ENCODE data around the gene TEX19. TPM values are rescaled to one million over a fixed set of nuclear protein-coding genes. Genes with fewer than 3 reads are reported as not detected.
"Not testable (repeated sequence)": the region's sequence is repeated elsewhere in the genome, so short reads cannot be mapped to it uniquely, and the experiment has no call there.

Gene TEX19
- total RNA-seq, 3 donors from 2014 or later (not counting 1 experiment from before 2014, with no cell fraction given), result not detected

DNA sequence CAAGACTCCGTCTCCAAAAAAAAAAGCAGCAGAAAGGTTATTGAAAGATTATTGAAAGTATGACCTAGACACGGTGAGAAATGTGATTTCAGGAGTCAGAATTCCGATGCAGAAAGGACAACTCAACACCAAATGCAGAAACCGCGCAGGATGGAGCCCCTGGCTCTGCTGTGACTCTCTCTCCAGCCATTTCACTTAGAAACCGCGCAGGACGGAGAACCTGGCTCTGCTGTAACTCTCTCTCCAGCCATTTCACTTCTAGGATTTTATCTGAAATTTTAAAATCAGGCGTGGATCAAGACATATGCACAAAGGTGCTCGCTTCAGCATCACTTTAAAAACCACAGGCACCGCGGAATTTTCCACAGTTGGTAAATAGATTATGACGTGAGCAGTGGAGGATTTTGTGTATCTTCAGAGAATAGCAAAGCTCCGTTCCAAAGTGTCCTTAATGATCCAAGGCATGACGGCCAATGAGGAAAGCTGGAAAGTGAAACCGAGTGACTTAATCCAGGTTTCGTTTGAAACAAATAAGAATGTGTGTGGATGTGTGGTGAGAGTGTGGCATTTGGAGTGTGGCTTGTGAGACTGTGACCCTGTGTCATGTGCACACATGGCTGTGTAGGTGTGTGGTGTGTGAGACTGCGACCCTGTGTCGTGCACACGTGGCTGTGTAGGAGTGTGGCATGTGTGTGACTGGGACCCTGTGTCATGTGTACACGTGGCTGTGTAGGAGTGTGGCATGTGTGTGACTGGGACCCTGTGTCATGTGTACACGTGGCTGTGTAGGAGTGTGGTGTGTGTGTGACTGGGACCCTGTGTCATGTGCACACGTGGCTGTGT, 22.0 kb downstream of the TEX19 start:
- H3K9me3 ChIP-seq (ENCODE audit: control insufficient read depth, insufficient read depth, low read length), result no peaks in the 10 kb centered on the region
- Mint-ChIP-seq H3K4me3 (no peak overlapping the region), H3K4me1 (peaks cover 8 to 13% of the 10 kb centered on the region in 2 donors), H3K27me3 (ENCODE audit: low read depth in 2 of 2) (peaks cover 9 to 20% of the 10 kb centered on the region in 2 donors), H3K27ac (no peak overlapping the region), H3K36me3 (no peaks in the 10 kb centered on the region), H3K9me3 (no peaks in the 10 kb centered on the region)
- intact Hi-C loops (cut with micrococcal nuclease), result no loop called here
- no peak overlapping the region for H3K4me3 ChIP-seq (ENCODE audit: low read length)
- TF ChIP-seq, protein P1, sequence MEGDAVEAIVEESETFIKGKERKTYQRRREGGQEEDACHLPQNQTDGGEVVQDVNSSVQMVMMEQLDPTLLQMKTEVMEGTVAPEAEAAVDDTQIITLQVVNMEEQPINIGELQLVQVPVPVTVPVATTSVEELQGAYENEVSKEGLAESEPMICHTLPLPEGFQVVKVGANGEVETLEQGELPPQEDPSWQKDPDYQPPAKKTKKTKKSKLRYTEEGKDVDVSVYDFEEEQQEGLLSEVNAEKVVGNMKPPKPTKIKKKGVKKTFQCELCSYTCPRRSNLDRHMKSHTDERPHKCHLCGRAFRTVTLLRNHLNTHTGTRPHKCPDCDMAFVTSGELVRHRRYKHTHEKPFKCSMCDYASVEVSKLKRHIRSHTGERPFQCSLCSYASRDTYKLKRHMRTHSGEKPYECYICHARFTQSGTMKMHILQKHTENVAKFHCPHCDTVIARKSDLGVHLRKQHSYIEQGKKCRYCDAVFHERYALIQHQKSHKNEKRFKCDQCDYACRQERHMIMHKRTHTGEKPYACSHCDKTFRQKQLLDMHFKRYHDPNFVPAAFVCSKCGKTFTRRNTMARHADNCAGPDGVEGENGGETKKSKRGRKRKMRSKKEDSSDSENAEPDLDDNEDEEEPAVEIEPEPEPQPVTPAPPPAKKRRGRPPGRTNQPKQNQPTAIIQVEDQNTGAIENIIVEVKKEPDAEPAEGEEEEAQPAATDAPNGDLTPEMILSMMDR (IDR thresholded peaks at IDR 0.05), result no peak
- H3K27ac ChIP-seq (ENCODE audit: low read length), result no peak overlapping the region
- H3K4me1 ChIP-seq (ENCODE audit: control insufficient read depth, insufficient read depth, low read length), result no peaks in the 10 kb centered on the region
- 71% methylated on average over 23 of the region's 23 CpGs for WGBS (ENCODE audit: insufficient coverage)
- no peak for ATAC-seq
- DNase-seq, result no peak
- H3K27me3 ChIP-seq (ENCODE audit: control insufficient read depth, insufficient read depth, low read length), result peaks cover 7% of the 10 kb centered on the region
- no peaks in the 10 kb centered on the region for H3K36me3 ChIP-seq (ENCODE audit: control insufficient read depth, insufficient read depth, low read length)

DNA sequence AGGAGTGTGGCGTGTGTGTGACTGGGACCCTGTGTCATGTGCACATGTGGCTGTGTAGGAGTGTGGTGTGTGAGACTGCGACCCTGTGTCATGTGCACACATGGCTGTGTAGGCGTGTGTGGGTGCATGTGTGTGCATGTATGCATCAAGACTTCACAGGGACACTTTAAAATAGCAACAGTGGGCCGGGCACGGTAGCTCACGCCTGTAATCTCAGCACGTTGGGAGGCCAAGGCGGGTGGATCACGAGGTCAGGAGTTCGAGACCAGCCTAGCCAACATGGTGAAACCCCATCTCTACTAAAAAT, 22.6 kb downstream of the TEX19 start:
- H3K9me3 ChIP-seq (ENCODE audit: control insufficient read depth, insufficient read depth, low read length); H3K27ac ChIP-seq (ENCODE audit: low read length); H3K4me1 ChIP-seq (ENCODE audit: control insufficient read depth, insufficient read depth, low read length); H3K36me3 Mint-ChIP-seq; H3K27ac Mint-ChIP-seq; H3K9me3 Mint-ChIP-seq; intact Hi-C loops (cut with micrococcal nuclease); H3K36me3 ChIP-seq (ENCODE audit: control insufficient read depth, insufficient read depth, low read length); DNase-seq; ATAC-seq; H3K4me3 ChIP-seq (ENCODE audit: low read length); H3K4me3 Mint-ChIP-seq: not testable (repeated sequence)
- peaks cover 11% of the 10 kb centered on the region for H3K27me3 ChIP-seq (ENCODE audit: control insufficient read depth, insufficient read depth, low read length)
- Mint-ChIP-seq H3K4me1 (peaks cover 8 to 13% of the 10 kb centered on the region in 2 donors), H3K27me3 (ENCODE audit: low read depth in 2 of 2) (peaks cover 9 to 23% of the 10 kb centered on the region in 2 donors)
- 80% methylated on average over 8 of the region's 10 CpGs for WGBS (ENCODE audit: insufficient coverage)

DNA sequence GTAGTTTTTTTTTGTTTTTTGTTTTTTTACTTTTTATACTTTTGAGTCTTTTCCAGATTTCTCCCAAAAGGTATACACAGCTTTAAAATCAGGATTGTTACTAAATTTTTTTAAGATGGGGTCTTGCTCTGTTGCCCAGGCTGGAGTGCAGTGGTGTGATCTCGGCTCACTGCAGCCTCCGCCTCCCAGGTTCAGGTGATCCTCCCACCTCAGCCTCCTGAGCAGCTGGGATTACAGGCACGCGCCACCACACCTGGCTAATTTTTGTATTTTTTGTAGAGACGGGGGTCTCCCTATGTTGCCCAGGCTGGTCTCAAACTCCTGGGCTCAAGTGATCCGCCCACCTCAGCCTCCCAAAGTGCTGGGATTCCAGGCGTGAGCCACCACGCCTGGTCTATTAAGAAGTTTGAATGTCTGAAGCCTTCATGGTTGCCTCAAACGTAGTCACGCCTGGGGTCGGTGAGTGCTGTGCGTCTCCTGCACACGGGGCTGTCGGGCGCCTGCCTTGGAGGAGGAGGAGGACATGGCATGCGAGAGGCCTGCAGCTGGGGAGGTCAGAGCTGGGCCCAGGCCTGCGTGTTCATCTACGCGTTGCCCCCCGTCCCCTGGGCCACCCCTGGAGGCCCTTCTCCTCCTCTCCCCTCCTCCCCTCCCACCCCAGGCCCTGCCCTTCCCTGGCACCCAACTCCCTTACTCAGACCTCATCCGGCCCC, 23.3 kb downstream of the TEX19 start:
- H3K36me3 ChIP-seq (ENCODE audit: control insufficient read depth, insufficient read depth, low read length); H3K27ac Mint-ChIP-seq; H3K27ac ChIP-seq (ENCODE audit: low read length); H3K9me3 Mint-ChIP-seq; H3K4me1 ChIP-seq (ENCODE audit: control insufficient read depth, insufficient read depth, low read length); ATAC-seq; H3K36me3 Mint-ChIP-seq; intact Hi-C loops (cut with micrococcal nuclease); H3K9me3 ChIP-seq (ENCODE audit: control insufficient read depth, insufficient read depth, low read length); H3K4me3 Mint-ChIP-seq; DNase-seq; H3K4me3 ChIP-seq (ENCODE audit: low read length): not testable (repeated sequence)
- Mint-ChIP-seq H3K27me3 (ENCODE audit: low read depth in 2 of 2) (peaks cover 9 to 20% of the 10 kb centered on the region in 2 donors), H3K4me1 (peaks cover 8 to 13% of the 10 kb centered on the region in 2 donors)
- peaks cover 15% of the 10 kb centered on the region for H3K27me3 ChIP-seq (ENCODE audit: control insufficient read depth, insufficient read depth, low read length)
- 91% methylated on average over 21 of the region's 21 CpGs for WGBS (ENCODE audit: insufficient coverage)

DNA sequence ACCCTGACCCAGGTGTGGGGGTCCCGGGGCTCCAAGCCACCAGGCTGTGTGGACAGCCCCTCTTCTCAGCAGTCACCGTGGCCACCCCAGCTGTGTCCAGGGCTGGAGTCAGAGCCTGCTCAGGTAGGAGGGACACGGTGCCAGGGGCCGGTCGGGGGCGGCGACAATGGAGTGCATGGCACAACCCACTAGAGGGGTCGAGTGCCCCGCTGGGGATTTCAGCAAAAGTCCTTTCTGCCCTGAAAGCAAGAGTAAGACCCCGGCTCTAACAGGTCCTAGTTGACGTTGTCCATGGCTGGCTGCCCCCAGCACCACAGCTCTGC, 23.8 kb downstream of the TEX19 start:
- no peaks in the 10 kb centered on the region for H3K9me3 Mint-ChIP-seq
- TF ChIP-seq, protein P1 (IDR thresholded peaks at IDR 0.05), result no peak
- DNase-seq (no peak), ATAC-seq (no peak)
- H3K27ac Mint-ChIP-seq, result no peak overlapping the region
- H3K4me1 Mint-ChIP-seq, result peaks cover 8 to 18% of the 10 kb centered on the region in 2 donors
- no peaks in the 10 kb centered on the region for H3K36me3 Mint-ChIP-seq
- 84% methylated on average over 11 of the region's 11 CpGs for WGBS (ENCODE audit: insufficient coverage)
- H3K27me3 Mint-ChIP-seq (ENCODE audit: low read depth in 2 of 2), result peaks cover 9 to 20% of the 10 kb centered on the region in 2 donors
- intact Hi-C loops (cut with micrococcal nuclease), result no loop called here
- no peak overlapping the region for H3K4me3 Mint-ChIP-seq
- Histone ChIP-seq H3K4me3 (ENCODE audit: low read length) (no peak overlapping the region), H3K36me3 (ENCODE audit: control insufficient read depth, insufficient read depth, low read length) (no peaks in the 10 kb centered on the region), H3K27me3 (ENCODE audit: control insufficient read depth, insufficient read depth, low read length) (peaks cover 15% of the 10 kb centered on the region), H3K4me1 (ENCODE audit: control insufficient read depth, insufficient read depth, low read length) (peaks cover 5% of the 10 kb centered on the region), H3K9me3 (ENCODE audit: control insufficient read depth, insufficient read depth, low read length) (no peaks in the 10 kb centered on the region), H3K27ac (ENCODE audit: low read length) (no peak overlapping the region)

Data from natural killer cell (primary cell).